HG02938 (cell line): Measurements from ENCODE around the gene ATG9A.
A peak's percentile ranks its signal among the peaks of the same experiment; 100 is the strongest.
"Not testable (repeated sequence)": the region's sequence is repeated elsewhere in the genome, so short reads cannot be mapped to it uniquely, and the experiment has no call there.

Source experiments
- ATAC-seq: cut with Tn5 transposase; IDR thresholded peaks from one replicate; pipeline ENCODE4 v1.9.1; 2021; ENCODE audit warnings: mild to moderate bottlenecking, moderate library complexity; ENCODE audit not compliant: unreplicated experiment

ATG9A gene

GRCh38 chr2:219229305-219230058 is at the start of gene ATG9A, which contains the start of gene ANKZF1:
Gene ATG9A, minus strand, starts transcription at chr2:219229636. Its CDS starts 1,612 bp downstream, at chr2:219228024.
Gene ANKZF1, plus strand, starts transcription at chr2:219229806. Its CDS starts 452 bp downstream, at chr2:219230258.
- ATAC-seq: peak; percentile 97

- no peak for ATAC-seq
Measured at GRCh38 chr2:219278655-219279150, 49.3 kb upstream of the ATG9A start.

- ATAC-seq: no peak
Measured at GRCh38 chr2:219277703-219278654, 48.5 kb upstream of the ATG9A start.

GRCh38 chr2:219274361-219274921 is 45.0 kb upstream of the ATG9A start:
- ATAC-seq: no peak

GRCh38 chr2:219273937-219274336 is 44.5 kb upstream of the ATG9A start:
- no peak for ATAC-seq

GRCh38 chr2:219272995-219273394 is 43.6 kb upstream of the ATG9A start:
- no peak for ATAC-seq

GRCh38 chr2:219272356-219272755 is 42.9 kb upstream of the ATG9A start:
- no peak for ATAC-seq

GRCh38 chr2:219271021-219271420 is 41.6 kb upstream of the ATG9A start:
- no peak for ATAC-seq

GRCh38 chr2:219270055-219270372 is 40.6 kb upstream of the ATG9A start:
- ATAC-seq: no peak

- ATAC-seq: no peak
Measured at GRCh38 chr2:219269362-219270054, 40.1 kb upstream of the ATG9A start.

GRCh38 chr2:219268294-219268693 is 38.9 kb upstream of the ATG9A start:
- ATAC-seq: no peak

- no peak for ATAC-seq
Measured at GRCh38 chr2:219266886-219267285, 37.5 kb upstream of the ATG9A start.

- ATAC-seq: no peak
Measured at GRCh38 chr2:219266232-219266631, 36.8 kb upstream of the ATG9A start.

GRCh38 chr2:219261024-219261855 is 31.8 kb upstream of the ATG9A start:
- ATAC-seq: no peak

GRCh38 chr2:219258942-219259341 is 29.5 kb upstream of the ATG9A start:
- not testable (repeated sequence) for ATAC-seq

- ATAC-seq: peak; percentile 33
Measured at GRCh38 chr2:219254590-219255201, 25.3 kb upstream of the ATG9A start.

- peak; percentile 46 for ATAC-seq
Measured at GRCh38 chr2:219253753-219254589, 24.5 kb upstream of the ATG9A start, which contains the start of gene TUBA4A. Gene TUBA4A, minus strand, starts transcription at chr2:219253918. Its CDS starts 60 bp downstream, at chr2:219253858.
